ENCODE data around the gene XCL1. TPM values are rescaled to one million over a fixed set of nuclear protein-coding genes. Genes with fewer than 3 reads are reported as not detected.
"Not testable (repeated sequence)": the region's sequence is repeated elsewhere in the genome, so short reads cannot be mapped to it uniquely, and the experiment has no call there.

XCL1 gene
- total RNA-seq, 1 experiment from 2014 or later, result not detected

DNA sequence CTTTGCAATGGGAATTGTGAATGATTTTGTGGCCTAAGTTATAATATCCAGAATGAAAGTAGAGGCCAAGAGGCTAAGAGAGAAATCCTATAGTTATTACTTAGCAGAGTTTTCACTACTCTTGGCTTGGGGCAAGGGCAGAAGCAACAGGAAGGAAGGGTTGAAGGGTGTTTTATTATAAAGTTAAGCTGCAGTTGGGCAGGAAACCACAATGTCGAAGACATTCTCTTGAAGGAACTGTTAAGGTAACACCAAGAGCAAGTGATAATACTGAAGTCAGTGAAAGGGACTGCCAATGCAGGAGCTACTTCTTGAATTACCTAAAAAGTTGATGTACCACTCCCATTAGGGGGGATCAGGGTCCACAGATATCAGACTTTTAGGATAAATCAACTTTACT is 40.9 kb upstream of the XCL1 start:
- H3K9me2 ChIP-seq (ENCODE audit: insufficient read depth), result no peaks in the 10 kb centered on the region
- intact Hi-C loops (cut with micrococcal nuclease; ENCODE audit: unreplicated experiment), result no loop called here
- BruUV-seq (replicated peaks), result no TSS peak
- POLR2A ChIA-PET (ENCODE audit: unreplicated experiment), result no interaction called here
- DNase-seq, result no peak
- no peak for TF ChIP-seq EZH2 (IDR thresholded peaks at IDR 0.05; ENCODE audit: low read depth)
- TF ChIP-seq, protein P1, sequence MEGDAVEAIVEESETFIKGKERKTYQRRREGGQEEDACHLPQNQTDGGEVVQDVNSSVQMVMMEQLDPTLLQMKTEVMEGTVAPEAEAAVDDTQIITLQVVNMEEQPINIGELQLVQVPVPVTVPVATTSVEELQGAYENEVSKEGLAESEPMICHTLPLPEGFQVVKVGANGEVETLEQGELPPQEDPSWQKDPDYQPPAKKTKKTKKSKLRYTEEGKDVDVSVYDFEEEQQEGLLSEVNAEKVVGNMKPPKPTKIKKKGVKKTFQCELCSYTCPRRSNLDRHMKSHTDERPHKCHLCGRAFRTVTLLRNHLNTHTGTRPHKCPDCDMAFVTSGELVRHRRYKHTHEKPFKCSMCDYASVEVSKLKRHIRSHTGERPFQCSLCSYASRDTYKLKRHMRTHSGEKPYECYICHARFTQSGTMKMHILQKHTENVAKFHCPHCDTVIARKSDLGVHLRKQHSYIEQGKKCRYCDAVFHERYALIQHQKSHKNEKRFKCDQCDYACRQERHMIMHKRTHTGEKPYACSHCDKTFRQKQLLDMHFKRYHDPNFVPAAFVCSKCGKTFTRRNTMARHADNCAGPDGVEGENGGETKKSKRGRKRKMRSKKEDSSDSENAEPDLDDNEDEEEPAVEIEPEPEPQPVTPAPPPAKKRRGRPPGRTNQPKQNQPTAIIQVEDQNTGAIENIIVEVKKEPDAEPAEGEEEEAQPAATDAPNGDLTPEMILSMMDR (conservative IDR thresholded peaks at IDR 0.05), result no peak
- no peak overlapping the region for H3K4me2 ChIP-seq
- no peaks in the 10 kb centered on the region for H3K9me3 ChIP-seq (ENCODE audit: insufficient read depth, low read depth)
- H3K27ac ChIP-seq, result no peak overlapping the region
- no peaks in the 10 kb centered on the region for H3K4me1 ChIP-seq (replicated peaks; ENCODE audit: insufficient read depth)
- H2AFZ ChIP-seq, result no peak overlapping the region
- no peak overlapping the region for H3K4me3 ChIP-seq
- CTCF ChIA-PET, result no interaction called here
- H3F3A ChIP-seq (ENCODE audit: insufficient read depth, low read depth), result no peaks in the 10 kb centered on the region
- H3K27me3 ChIP-seq (ENCODE audit: insufficient read depth, low read depth), result no peaks in the 10 kb centered on the region
- no peaks in the 10 kb centered on the region for H3K79me2 ChIP-seq (ENCODE audit: low read depth)
- H3K36me3 ChIP-seq (ENCODE audit: low read depth), result no peaks in the 10 kb centered on the region
- no peaks in the 10 kb centered on the region for H4K20me1 ChIP-seq (ENCODE audit: insufficient read depth)

DNA sequence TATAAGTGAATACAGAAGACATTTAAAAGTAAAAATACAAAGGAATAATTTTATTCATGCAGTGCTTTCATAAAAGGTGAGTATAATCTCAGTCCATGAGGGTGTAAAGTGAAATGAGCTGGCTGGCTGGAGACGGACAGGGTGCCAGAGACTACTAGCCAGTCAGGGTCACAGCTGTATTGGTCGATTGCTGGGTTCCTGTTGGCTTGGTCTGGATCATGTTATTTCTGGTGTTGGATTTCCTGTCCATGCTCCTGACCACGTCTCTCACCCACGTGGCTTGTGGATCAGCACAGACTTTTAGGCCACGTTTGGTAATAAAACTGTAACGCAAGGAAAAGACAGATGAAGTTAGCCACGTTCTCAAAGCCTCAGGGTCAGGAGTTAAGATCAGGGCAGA is 35.6 kb upstream of the XCL1 start:
- CTCF ChIA-PET; H3K36me3 ChIP-seq (ENCODE audit: low read depth); POLR2A ChIA-PET (ENCODE audit: unreplicated experiment); H4K20me1 ChIP-seq (ENCODE audit: insufficient read depth); H3K27me3 ChIP-seq (ENCODE audit: insufficient read depth, low read depth); H3K9me3 ChIP-seq (ENCODE audit: insufficient read depth, low read depth); H3K4me1 ChIP-seq (replicated peaks; ENCODE audit: insufficient read depth); H2AFZ ChIP-seq; H3K79me2 ChIP-seq (ENCODE audit: low read depth); DNase-seq; H3K27ac ChIP-seq; H3K4me3 ChIP-seq; H3K9me2 ChIP-seq (ENCODE audit: insufficient read depth); H3F3A ChIP-seq (ENCODE audit: insufficient read depth, low read depth); BruUV-seq (replicated peaks); intact Hi-C loops (cut with micrococcal nuclease; ENCODE audit: unreplicated experiment); H3K4me2 ChIP-seq: not testable (repeated sequence)

DNA sequence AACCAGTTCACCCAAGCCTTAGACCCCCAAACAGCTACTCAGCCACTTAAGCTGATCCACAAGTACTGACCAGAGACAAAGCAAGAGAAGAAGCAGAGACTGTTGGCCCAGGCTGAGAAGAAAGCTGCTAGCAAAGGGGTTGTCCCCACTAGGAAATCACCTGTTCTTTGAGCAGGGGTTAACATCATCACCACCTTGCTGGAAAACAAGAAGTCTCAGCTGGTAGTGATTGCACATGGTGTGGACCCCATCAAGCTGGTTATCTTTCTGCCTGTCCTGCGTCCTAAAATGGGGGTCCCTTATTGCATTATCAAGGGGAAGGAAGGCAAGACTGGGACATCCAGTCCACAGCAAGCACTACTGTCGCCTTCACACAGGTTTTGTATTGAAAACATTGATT is 33.4 kb upstream of the XCL1 start:
- H3K36me3 ChIP-seq (ENCODE audit: low read depth); CTCF ChIA-PET; H3K4me3 ChIP-seq; H3K27ac ChIP-seq; H3K27me3 ChIP-seq (ENCODE audit: insufficient read depth, low read depth); H3K9me2 ChIP-seq (ENCODE audit: insufficient read depth); H2AFZ ChIP-seq; H3F3A ChIP-seq (ENCODE audit: insufficient read depth, low read depth); H3K79me2 ChIP-seq (ENCODE audit: low read depth); H3K4me2 ChIP-seq; DNase-seq; H3K9me3 ChIP-seq (ENCODE audit: insufficient read depth, low read depth); H3K4me1 ChIP-seq (replicated peaks; ENCODE audit: insufficient read depth); BruUV-seq (replicated peaks); POLR2A ChIA-PET (ENCODE audit: unreplicated experiment); H4K20me1 ChIP-seq (ENCODE audit: insufficient read depth); intact Hi-C loops (cut with micrococcal nuclease; ENCODE audit: unreplicated experiment): not testable (repeated sequence)

DNA sequence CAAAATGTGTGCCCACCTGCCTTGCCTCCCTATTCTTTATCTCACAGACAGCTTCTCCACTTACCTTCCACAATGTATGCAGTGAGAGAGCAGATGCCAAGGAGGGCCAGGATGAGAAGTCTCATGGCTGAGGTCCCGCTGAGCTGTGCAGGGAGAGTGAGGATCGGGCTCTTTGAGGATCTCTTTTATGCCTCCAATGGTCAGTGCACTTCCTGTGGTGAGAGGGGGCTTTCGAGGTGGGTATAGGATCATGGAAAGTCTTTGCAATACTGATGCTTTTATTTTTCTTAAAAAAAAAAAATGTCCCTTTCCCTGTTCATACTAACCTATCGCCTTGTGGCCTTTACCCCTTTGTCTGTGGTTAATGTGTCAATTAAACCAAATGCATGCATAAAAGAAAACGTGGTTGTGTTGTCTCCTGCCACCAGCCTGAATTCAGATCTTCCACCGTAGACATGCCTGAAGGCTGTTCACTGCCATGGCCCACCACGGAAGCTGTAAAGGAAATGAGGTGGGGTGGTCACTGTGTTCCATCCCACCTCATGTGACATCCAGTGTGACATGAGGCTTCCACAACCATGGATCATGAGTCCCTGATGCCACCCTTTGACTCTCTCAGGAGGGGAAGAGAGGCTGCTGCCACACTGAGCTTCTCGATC is 32.4 kb upstream of the XCL1 start, which contains the start of gene XCL2:
Gene XCL2 (minus strand): TSS at position 158 of the 659 bp plus-strand sequence. CDS start 33 bp downstream, at position 125.
- intact Hi-C loops (cut with micrococcal nuclease; ENCODE audit: unreplicated experiment); H3K27ac ChIP-seq; CTCF ChIA-PET; H3K27me3 ChIP-seq (ENCODE audit: insufficient read depth, low read depth); H4K20me1 ChIP-seq (ENCODE audit: insufficient read depth); H2AFZ ChIP-seq; H3K4me3 ChIP-seq; H3K79me2 ChIP-seq (ENCODE audit: low read depth); H3K4me1 ChIP-seq (replicated peaks; ENCODE audit: insufficient read depth); H3F3A ChIP-seq (ENCODE audit: insufficient read depth, low read depth); POLR2A ChIA-PET (ENCODE audit: unreplicated experiment); DNase-seq; BruUV-seq (replicated peaks); H3K36me3 ChIP-seq (ENCODE audit: low read depth); H3K9me3 ChIP-seq (ENCODE audit: insufficient read depth, low read depth); H3K9me2 ChIP-seq (ENCODE audit: insufficient read depth); H3K4me2 ChIP-seq: not testable (repeated sequence)

Measured in PC-9 (cell line).